RWPE2 (cell line): ENCODE measurements around the gene RSPO1.

Experiments used
- ATAC-seq: fragments of 200-7000 bp; cut with Tn5 transposase; 3 replicates; pipeline ENCODE4 v1.9.1; 2021; ENCODE audit warnings: low read depth
- DNase-seq: peaks from one replicate; pipeline ENCODE4 v3.0.0-alpha.2; 2020; ENCODE audit warnings: low spot score
- H3K27ac ChIP-seq: fragments of 450-650 bp; 2 replicates; pipeline ENCODE4 v1.5.1; 2017; ENCODE audit warnings: mild to moderate bottlenecking; ENCODE audit not compliant: poor library complexity, severe bottlenecking
- H3K27me3 ChIP-seq: fragments of 250-450 bp; sonication (Bioruptor Pico); 2 replicates; pipeline ENCODE4 v1.5.1; 2021; ENCODE audit warnings: mild to moderate bottlenecking, moderate library complexity; ENCODE audit not compliant: insufficient read depth, poor library complexity, severe bottlenecking
- H3K36me3 ChIP-seq: fragments of 250-450 bp; sonication (Bioruptor Pico); 2 replicates; pipeline ENCODE4 v1.5.1; 2020; ENCODE audit warnings: low read depth, mild to moderate bottlenecking, moderate library complexity
- H3K4me1 ChIP-seq: fragments of 250-450 bp; sonication (Bioruptor Pico); 2 replicates; pipeline ENCODE4 v1.5.1; 2021; ENCODE audit warnings: mild to moderate bottlenecking, moderate library complexity; ENCODE audit not compliant: insufficient read depth, poor library complexity, severe bottlenecking
- H3K4me3 ChIP-seq: fragments of 250-450 bp; sonication (Bioruptor Pico); 2 replicates; pipeline ENCODE4 v1.5.1; 2021; ENCODE audit warnings: mild to moderate bottlenecking, moderate library complexity; ENCODE audit not compliant: severe bottlenecking
- H3K9me3 ChIP-seq: fragments of 250-450 bp; sonication (Bioruptor Pico); 2 replicates; pipeline ENCODE4 v1.5.1; 2021; ENCODE audit warnings: mild to moderate bottlenecking, moderate library complexity; ENCODE audit not compliant: severe bottlenecking
- TF ChIP-seq, protein P1 (sequence below): fragments of 450-650 bp; IDR thresholded peaks from one replicate; pipeline ENCODE4 v1.5.1; 2017; ENCODE audit warnings: mild to moderate bottlenecking, moderate library complexity; ENCODE audit not compliant: poor library complexity, severe bottlenecking

The RSPO1 gene

DNA sequence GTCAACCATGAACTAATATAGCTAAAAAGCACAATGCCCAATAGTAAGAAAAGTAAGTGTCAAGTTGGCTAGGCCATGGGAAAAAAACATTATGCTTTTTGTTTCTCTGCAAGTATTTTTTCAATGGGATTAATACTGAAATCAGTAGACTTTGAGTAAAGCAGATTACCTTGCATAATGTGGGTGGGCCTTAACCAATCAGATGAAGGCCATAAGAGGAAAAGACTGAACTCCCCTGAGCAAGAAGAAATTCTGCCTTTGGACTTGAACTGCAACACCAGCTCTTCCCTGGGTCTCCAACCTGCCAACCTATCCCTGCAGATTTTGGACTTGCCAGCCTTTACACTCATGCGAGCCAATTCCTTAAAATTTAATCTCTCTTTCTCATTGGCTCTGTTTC lies 6.4 kb upstream of the RSPO1 start:
- peaks cover 37% of the 10 kb centered on the region for H3K27me3 ChIP-seq
- no peak overlapping the region for H3K27ac ChIP-seq
- DNase-seq (no peak), ATAC-seq (no peak)
- no peaks in the 10 kb centered on the region for H3K36me3 ChIP-seq
- no peaks in the 10 kb centered on the region for H3K9me3 ChIP-seq
- no peak overlapping the region for H3K4me3 ChIP-seq
- no peaks in the 10 kb centered on the region for H3K4me1 ChIP-seq
- TF ChIP-seq, protein P1, sequence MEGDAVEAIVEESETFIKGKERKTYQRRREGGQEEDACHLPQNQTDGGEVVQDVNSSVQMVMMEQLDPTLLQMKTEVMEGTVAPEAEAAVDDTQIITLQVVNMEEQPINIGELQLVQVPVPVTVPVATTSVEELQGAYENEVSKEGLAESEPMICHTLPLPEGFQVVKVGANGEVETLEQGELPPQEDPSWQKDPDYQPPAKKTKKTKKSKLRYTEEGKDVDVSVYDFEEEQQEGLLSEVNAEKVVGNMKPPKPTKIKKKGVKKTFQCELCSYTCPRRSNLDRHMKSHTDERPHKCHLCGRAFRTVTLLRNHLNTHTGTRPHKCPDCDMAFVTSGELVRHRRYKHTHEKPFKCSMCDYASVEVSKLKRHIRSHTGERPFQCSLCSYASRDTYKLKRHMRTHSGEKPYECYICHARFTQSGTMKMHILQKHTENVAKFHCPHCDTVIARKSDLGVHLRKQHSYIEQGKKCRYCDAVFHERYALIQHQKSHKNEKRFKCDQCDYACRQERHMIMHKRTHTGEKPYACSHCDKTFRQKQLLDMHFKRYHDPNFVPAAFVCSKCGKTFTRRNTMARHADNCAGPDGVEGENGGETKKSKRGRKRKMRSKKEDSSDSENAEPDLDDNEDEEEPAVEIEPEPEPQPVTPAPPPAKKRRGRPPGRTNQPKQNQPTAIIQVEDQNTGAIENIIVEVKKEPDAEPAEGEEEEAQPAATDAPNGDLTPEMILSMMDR = no peak

DNA sequence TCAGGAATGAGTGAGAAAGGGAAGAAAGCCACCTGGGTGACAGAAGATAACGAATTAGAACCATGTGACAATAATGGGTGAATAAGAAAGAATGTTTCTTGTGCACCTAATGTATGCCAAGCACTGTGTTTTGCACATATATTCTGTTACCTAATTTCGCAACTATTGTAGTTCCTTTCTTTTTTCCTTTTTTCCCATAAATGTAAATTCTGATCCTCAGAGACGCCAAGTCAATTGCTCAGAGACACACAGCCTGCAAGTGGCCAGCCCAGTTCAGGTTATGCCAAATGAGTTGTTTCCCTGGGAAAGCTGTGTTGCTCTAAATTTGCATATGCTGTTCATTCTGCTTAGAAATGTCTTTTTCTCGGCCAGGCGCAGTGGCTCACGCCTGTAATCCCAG lies 1.7 kb upstream of the RSPO1 start:
- DNase-seq (no peak), ATAC-seq (no peak)
- Histone ChIP-seq H3K27ac (no peak overlapping the region), H3K9me3 (no peaks in the 10 kb centered on the region), H3K36me3 (no peaks in the 10 kb centered on the region), H3K4me3 (no peak overlapping the region), H3K4me1 (no peaks in the 10 kb centered on the region), H3K27me3 (peaks cover 71% of the 10 kb centered on the region)
- TF ChIP-seq, protein P1 = no peak

DNA sequence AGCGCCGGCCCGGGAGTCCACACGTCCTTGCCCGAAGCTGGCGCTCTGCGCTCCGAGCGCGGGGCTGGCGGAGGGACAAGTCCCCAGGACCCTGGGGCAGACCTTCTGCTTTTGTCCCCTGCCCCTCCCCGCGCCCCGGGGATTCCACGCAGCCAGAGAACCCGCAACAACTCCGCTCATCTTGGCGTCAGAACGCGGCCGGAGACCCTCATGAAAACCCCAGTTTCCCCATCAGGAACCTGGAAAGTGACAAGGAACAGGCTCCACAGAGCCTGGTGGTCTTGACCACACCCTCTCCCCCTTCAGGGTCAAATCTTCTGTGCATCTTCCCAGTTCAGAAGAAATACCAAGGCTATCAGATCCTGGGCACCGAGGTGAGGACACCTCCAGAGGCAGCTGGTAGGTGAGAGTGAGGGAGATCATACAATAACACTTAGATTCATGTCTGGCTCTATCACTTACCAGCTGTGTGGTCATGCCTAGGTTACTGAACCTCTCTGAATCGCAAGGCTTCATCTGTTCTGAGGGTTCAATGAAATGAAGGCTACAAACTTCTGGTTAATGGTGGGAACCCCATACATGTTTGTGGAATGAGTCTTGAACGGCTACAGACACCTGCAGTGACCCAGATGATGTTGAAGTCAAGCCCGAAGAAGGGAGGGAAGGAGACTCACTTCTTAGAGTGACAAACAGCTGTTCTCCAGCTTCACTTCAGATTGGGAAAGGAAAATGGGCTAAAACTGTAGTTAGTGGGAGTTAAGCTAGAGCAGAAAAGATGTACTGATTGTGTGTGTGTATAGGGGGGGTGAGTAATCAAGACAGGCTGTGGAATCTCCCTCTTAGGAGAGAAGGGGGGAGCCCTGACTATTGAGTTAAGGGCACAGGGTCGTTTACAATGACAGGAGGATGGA lies 555 bp upstream of the RSPO1 start:
- TF ChIP-seq, protein P1 = no peak
- Histone ChIP-seq H3K27me3 (peaks cover 79% of the 10 kb centered on the region), H3K27ac (no peak overlapping the region), H3K36me3 (no peaks in the 10 kb centered on the region), H3K4me1 (no peaks in the 10 kb centered on the region), H3K9me3 (no peaks in the 10 kb centered on the region), H3K4me3 (no peak overlapping the region)
- DNase-seq (no peak), ATAC-seq (no peak; the same call in 2 of the 3 replicates)

DNA sequence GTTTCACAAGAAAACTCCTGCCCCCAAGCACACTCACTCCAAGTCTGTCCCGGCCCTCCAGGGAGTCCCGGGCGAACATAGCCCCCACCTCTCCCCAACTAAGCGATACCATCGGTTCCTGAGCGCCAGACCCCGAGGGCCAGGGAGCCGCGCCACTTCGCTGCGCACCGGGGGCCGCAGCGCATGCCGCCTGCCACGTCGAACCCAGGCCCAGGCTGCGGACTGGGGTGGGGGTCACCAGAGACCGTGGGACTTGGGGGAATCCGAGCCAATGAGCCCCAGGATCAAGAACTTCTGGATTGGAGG lies 801 bp downstream of the RSPO1 start:
- no peak overlapping the region for H3K4me3 ChIP-seq
- DNase-seq (no peak), ATAC-seq (no peak)
- no peaks in the 10 kb centered on the region for H3K4me1 ChIP-seq
- no peak overlapping the region for H3K27ac ChIP-seq
- peaks cover 91% of the 10 kb centered on the region for H3K27me3 ChIP-seq
- no peaks in the 10 kb centered on the region for H3K9me3 ChIP-seq
- TF ChIP-seq, protein P1 = no peak
- H3K36me3 ChIP-seq = no peaks in the 10 kb centered on the region
